GM19455 (cell line): ENCODE measurements around the gene OR2AJ1.
A peak's percentile ranks its signal among the peaks of the same experiment; 100 is the strongest.

Experiments
- ATAC-seq: cut with Tn5 transposase; IDR thresholded peaks from one replicate; pipeline ENCODE4 v1.9.1; 2021; ENCODE audit not compliant: unreplicated experiment

OR2AJ1 gene

GRCh38 chr1:247924868-247925267, at the start of gene OR2AJ1:
OR2AJ1 (plus strand) TSS chr1:247924889; CDS start chr1:247933769, 8,880 bp downstream.
- ATAC-seq = no peak

GRCh38 chr1:247883346-247883745, 41.3 kb upstream of the OR2AJ1 start:
- ATAC-seq = no peak

DNA sequence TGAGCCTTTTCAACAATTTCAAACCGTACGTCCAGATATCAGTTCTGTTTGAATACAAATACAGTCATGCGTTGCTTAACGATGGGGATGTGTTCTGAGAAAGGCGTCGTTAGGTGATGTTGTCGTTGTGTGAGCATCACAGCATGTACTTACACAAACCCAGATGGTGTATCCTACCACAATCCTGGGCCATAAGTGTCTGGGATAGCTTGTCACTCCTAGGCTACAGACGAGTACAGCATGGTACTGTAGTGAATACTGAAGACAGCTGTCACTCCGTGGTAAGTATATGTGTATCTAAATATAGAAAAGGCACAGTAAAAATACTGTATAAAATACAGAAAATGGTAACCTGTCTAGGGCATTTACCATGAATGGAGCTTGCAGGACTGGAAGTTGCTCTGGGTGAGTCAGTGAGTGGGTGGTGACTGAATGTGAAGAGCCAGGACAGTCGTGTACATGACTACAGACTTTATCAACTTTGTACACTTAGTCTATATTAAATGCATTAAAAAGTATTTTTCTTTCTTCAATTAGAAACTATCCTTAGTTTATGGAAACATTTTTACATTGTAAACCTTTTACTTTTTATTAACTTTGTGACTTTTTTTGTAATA, 39.8 kb upstream of the OR2AJ1 start:
- ATAC-seq = no peak

GRCh38 chr1:247895163-247895637, 29.5 kb upstream of the OR2AJ1 start, which contains the start of gene OR2W3:
OR2W3 (plus strand) TSS chr1:247895587; CDS start chr1:247895587, 0 bp downstream.
- ATAC-seq = no peak

GRCh38 chr1:247895976-247896375, 28.7 kb upstream of the OR2AJ1 start:
- no peak for ATAC-seq

DNA sequence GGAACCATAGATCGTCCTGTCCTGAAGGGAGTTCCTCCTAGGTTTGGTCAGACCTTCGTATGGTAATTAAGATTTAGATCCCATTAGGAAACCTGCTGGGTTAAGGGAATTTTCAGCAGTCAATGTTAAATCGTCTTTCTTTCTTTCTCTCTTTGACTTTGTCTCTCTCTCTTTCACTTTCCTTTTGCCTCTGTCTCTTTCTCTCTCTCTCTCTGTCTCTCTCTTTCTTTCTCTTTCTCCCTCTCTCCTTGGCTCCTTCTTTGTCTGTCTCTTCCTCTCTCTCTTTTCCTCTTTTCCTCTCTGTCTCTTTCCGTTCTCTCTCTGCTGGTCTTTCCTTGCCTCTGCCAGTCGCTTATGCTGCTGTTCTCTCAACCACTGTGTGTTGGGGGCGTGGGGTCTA, 20.6 kb upstream of the OR2AJ1 start:
- ATAC-seq = no peak

GRCh38 chr1:247905181-247905580, 19.5 kb upstream of the OR2AJ1 start:
- ATAC-seq = no peak

GRCh38 chr1:247905910-247906503, 18.7 kb upstream of the OR2AJ1 start:
- ATAC-seq = no peak

DNA sequence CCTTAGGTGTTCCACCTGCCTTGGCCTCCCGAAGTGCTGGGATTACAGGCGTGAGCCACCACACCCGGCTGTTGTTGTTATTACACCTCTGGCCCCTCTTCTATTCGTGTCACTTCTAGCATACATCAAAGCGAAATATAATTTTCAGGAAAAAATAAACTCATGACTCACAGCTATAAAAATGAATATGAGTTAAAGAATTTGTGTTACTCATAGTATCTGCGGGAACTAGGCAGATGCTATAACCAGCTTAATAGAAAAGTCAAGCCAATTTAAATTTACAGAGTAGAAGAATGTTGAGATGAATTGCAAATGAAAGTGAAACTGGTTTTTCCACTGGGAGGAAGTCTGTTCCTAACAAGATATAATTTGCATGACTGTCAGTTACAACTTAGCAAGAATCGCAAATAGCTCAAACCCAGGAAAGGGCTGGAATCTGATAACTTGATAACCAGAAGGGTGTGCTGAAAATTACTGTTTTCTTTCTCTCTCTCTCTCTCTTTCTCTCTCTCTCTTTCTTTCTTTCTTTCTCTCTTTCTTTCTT, 18.1 kb upstream of the OR2AJ1 start:
- ATAC-seq = no peak

- no peak for ATAC-seq
Measured at GRCh38 chr1:247908766-247909165, 15.9 kb upstream of the OR2AJ1 start.

- ATAC-seq = no peak
Measured at GRCh38 chr1:247913786-247914185, 10.9 kb upstream of the OR2AJ1 start.

- no peak for ATAC-seq
Measured at GRCh38 chr1:247914941-247915662, 9.6 kb upstream of the OR2AJ1 start.

- no peak for ATAC-seq
Measured at GRCh38 chr1:247919952-247920351, 4.7 kb upstream of the OR2AJ1 start, which contains the start of gene OR2T8. OR2T8 (plus strand) TSS chr1:247920252; CDS start chr1:247921018, 766 bp downstream.

GRCh38 chr1:247923941-247924340, 748 bp upstream of the OR2AJ1 start:
- ATAC-seq = no peak

GRCh38 chr1:247933989-247934388, 9.3 kb downstream of the OR2AJ1 start:
- ATAC-seq = no peak

- no peak for ATAC-seq
Measured at GRCh38 chr1:247935781-247936180, 11.1 kb downstream of the OR2AJ1 start.

- no peak for ATAC-seq
Measured at GRCh38 chr1:247936415-247936814, 11.7 kb downstream of the OR2AJ1 start.

- peak; percentile 100 for ATAC-seq
Measured at GRCh38 chr1:247936965-247937734, 12.5 kb downstream of the OR2AJ1 start.

DNA sequence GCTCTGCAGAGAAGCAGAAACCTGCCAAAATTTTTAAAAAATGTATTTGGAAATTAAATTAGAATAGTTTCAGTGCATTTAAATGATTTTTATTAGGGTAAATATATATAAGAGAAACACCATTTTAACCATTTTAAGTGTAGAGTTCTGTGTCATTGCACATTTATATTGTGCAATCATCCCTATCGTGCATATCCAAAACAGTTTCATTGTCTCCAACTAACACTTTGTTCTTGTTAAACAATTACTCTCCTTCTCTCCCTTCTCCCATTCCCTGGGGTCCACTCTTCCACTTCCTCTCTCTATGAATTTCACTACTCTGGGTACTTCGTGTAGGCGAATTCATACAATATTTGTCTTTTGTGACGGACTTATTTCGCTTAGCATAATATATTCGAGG, 17.9 kb downstream of the OR2AJ1 start:
- no peak for ATAC-seq

- no peak for ATAC-seq
Measured at GRCh38 chr1:247948558-247948957, 23.9 kb downstream of the OR2AJ1 start, which contains the start of gene OR2L8. OR2L8 (plus strand) TSS chr1:247948858; CDS start chr1:247948858, 0 bp downstream.

DNA sequence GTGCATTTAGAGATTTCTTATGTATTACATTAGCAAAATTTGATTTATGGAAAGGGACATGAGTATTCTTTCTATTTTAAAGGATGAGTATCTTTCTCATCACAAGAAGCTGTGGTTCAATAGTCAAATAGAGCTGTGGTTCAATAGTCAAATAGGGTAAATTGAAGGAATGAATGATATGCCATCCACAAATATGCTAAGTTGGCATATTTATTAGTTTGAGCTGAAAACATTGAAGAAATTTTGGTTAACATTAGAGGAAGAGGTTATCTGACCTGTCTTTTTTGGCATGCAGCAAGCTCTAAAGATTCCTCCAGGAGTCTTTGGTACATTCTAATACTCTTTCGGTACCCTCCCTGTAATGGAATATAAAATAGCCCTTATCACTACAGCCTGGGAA, 28.7 kb downstream of the OR2AJ1 start:
- no peak for ATAC-seq
